Stimulated activated CD8-positive, alpha-beta memory T cell treated with anti-CD3 and anti-CD28 coated beads, Interleukin-7, amount 100 ng/mL, for 24 hours (primary cell): Measurements from ENCODE around the gene C14orf119.

ENCODE experiments used
- DNase-seq: peaks from one replicate; pipeline ENCODE4 v3.0.0-alpha.2; 2020; ENCODE audit warnings: low read depth

The C14orf119 gene

DNA sequence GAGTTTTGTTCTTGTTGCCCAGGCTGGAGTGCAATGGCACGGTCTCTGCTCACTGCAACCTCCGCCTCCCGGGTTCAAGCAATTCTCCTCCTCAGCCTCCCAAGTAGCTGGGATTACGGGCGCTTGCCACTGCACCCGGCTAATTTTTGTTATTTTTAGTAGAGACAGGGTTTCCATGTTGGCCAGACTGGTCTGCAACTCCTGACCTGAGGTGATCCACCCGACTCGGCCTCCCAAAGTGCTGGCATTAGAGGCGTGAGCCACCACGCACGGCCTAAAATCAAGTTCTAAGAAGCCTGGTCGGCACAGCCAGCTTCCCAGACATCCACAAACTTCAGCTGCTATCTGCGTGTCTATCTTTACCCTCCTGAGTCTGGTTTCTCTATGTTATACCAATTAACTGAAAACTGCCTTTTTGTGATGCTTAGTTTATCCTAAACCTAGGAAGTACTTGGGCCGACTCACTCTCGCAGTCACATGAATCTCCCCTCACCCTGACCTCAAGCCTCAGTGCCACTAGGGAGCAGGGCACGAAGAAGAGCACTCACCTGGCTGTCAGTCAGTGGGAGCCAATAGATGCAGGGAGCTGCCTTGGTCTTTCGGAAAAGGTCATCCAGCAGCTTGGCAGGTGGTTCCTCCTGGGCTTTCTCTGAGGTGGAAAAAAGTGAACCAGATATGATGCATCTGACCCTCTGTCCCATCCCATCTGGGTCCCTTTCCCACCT, 34.6 kb upstream of the C14orf119 start:
- no peak for DNase-seq

DNA sequence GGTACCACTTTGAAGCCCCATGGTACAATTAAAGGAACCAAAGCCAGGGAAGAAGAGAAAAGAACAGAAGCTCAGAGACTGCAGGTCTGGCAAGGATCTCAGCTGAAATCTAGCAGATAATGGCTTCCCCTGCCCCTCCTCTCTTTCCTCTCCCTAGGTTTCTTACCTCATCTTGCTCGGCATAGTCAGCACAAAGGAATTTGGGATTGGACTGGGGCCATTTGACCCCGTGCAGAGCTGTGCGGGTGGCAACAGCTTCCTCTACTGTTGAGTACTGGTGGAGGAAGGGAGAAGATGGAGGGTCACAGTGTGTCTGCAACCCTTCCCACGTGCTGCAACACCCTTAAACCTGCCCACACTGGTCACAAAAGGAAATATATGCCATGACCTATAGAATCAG, 33.3 kb upstream of the C14orf119 start:
- DNase-seq = no peak

DNA sequence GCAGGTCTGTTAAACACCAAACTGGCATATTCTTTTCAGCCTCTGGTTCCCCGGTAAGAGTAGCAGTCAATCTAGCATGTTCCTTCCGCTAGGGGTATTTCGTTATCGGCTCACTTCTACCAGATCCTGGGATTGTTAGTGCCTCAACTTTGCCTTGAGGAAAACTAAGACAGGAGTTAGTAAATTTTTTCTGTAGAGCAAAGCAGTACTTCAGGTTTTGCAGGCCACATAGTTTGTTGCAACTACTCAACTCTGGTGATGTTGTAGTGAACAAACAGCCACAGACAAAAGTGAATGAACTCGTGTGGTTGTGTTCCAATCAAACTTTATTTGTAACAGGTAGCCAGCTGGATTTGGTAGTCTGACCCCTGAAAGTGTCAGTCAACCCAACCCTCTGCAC, 31.7 kb upstream of the C14orf119 start:
- no peak for DNase-seq

DNA sequence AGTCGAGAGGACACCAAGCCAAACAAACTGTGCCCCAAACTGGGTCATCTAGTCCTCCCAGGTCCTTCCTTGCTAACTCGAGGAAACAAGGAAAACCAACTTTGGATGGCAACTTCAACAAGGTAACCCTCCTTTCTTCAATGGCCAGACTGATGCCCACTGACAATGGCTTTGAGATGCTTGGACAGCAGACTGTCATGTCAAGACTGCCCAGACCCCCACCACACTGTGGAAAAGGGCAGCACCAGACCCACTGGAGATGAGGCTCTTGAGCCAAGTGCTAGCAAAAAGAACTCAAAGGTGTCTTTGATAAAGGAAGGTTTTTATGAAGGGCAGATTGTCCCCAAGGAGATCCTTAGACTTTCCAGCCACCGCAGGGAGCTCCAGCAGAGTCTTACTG, 28.9 kb upstream of the C14orf119 start:
- DNase-seq = no peak

DNA sequence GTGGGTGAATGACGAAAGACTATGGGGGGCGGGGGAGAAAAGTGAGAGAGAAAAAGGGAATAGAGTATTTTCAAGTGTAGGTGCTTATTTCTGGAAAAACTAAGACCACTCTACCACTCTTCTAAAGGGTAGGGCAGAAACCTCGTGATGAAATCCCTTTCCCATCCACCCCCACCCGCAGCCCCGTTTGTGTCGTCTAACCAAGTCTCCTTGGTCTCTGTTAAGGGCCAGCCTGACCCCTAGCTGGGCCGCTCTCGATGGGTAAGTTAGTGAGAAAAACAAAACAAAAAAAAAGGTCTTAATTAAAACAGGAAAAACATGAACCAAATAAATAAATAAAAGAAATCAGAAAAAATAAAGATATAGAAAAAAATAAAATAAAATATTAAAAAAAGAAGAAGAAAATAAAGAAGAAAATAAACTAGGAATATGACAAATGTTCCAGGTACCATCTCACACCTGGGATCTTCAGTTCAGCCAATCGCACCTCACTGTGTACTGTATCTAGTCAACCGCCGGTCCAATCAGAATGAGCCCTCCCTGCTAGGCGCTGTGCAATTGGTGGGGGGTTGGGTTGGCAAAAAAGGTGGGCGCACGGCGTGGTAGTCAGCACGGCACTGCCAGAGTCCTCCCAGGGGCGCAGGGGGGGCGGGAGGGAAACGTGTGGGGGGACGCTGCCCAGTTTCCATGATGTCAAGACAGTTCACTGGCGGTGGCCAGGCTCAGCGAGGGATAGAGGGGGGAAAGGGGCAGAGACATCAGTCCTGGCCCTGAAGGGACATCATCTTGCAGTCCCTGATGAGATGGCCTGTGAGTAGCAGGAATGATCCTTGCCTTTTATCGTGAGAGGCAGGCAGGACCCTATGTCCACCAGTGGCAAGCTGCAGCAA, 28.2 kb upstream of the C14orf119 start:
- no peak for DNase-seq

DNA sequence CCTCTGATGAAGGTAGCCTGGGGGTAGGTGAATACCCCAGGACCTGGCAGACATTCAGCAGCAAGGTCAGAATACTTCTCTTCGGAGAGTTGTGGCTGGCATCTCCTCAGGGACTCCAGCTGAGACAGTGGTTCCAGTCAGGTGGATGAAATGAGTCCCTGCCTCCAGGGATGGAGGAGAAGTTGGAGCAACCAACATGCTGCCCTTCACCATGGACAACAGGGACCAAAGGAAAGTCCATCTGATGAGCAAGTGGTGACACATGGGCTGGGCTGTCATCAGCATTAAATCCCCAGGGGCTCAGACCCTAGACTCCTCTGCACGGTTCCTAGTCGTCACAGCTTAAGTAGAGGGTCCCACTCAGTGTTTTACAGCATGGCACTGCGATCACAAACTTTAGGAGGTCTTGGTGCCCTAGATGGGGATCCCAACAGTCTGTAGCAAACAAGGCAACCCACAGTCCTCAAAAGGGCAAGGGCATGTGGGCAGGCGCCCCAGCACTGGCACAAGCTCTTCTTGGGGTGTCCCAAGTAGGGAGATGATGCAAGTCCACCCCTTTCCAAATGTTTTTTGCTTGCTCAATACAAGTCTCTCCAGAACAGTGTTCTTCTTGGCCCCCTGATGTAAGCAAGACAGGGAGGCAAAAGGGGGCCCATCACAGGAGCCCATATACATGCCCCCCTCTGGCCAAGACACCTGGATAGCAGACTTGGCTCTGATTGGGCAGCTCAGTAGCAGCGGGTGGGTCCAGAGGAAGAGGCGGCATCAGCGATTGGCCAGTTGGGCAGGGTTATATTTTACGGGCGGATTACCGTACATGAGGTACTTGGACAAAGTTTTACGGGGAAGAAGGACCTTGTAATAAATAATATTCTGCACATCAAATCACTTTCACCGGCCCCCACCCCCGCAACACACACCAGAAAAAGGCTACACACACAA, 27.2 kb upstream of the C14orf119 start:
- no peak for DNase-seq

DNA sequence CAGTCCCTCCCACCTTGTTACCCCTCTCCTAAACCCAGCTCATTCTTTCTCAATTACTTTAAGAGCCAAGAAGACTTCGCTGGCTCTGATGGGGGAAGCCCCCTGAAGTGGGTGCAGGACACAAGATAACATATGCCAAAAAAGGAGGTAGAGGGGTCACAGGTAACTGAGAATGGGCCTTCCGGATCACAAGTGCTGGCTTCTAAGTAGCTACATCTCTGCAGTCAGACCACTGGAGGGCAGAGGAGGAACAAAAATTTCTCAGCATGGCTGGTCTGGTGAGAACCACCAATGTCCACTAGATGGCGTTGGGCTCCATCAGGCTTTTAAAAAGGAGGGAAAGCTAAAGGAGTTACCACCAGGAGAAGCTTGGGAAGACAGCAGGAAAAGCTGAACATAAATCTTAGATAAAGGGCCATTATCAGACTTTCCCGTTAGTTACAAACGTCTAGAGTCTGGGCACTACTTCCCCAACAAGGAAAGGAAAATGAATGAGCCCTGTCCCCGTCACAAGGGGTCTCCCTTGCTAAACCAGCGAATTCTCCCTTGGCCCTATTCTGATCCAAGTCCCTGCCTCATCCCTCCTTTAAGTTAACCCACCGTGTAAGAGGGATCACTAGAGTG, 26.4 kb upstream of the C14orf119 start:
- peak; percentile 31 for DNase-seq

DNA sequence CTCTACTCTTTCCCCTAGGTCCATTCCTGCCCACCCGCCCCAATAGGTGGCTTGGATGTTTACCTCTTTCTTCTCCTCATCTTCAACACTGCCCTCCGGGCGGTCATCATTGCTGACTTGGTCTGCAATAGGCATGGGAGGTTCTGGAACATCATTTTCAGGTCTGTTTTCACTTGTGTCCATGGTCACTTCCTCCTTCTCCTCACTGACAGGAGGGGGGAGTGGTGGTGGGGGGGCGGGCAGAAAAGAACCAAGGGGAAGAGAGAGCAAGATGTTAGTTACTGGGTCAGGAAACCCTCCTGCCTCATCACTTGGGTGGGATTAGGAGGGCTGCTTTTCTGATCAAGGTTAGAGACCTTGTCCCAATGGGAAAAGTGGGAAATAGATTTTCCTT, 25.9 kb upstream of the C14orf119 start:
- DNase-seq = no peak

DNA sequence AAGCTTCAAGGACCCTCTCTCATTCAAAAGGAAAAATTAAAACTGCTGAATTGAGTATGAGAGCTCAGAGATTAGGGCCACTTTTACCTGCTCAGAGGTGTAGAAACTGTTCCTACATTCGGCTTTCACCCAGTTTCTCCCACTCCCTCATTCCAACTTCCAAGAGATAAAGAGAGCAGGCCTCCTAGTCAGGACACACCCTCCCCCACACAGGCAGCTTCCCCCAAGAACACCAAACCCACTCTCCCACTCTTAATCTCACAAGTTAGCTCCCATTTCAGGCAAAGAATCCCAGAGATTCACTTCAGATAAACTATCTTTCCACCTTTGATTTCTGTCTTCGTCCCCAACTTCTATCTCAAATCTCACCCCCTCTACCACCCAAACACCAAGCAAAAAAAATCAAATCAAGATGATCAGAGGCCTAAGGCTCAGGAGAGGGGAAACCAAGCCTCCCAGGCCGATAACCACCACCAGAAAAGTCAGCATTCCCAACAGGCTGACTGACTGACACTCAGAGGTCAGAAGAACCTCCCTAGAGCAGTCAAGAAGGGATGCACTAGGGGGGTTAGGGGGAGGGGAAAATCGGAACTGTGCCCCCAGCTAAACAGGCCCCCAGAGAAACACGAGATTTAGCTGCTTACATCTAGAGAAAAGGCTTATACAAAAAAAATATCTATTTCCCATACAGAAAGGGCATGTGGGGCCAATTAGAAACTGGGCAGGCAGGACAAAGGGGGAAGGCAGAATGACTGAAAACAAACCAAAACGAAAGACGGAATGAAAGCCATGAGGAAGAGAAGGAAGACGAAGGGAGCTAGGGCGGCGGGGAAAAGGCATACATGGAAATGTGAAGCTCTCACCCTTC, 24.8 kb upstream of the C14orf119 start:
- DNase-seq = no peak

DNA sequence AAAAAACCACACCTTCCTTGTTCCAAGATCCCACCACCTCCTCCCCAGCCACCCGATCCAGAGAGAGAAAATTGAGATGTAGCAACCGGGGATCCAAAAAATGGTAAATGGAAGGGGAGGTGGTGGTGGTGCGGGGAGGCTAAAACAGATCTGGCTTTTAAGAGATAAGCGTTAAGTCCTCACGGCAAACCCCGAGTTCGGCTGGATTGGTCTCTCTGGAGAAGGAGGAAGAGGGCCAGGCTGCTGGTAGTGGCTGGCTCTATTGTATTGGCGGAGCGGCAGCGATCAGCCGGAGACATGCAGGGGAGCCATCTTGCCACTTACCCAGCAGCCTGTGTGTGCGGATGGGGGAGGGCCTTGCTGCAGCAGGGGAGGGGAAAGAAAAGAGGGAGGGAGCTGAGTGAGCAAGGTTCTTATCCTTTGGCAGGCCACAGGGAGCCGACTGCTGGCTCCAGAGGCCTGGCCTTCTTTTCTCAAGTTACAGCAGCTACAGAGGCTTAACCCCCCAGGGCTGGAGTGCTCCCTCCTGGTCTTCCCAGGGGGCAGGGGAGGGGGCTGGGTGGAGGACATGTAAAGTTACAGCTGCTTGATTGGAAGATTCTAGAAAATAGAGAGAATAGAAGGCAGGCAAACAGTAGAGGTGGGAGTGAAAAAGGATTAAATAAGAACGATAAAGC, 23.9 kb upstream of the C14orf119 start:
- DNase-seq = peak; percentile 51

DNA sequence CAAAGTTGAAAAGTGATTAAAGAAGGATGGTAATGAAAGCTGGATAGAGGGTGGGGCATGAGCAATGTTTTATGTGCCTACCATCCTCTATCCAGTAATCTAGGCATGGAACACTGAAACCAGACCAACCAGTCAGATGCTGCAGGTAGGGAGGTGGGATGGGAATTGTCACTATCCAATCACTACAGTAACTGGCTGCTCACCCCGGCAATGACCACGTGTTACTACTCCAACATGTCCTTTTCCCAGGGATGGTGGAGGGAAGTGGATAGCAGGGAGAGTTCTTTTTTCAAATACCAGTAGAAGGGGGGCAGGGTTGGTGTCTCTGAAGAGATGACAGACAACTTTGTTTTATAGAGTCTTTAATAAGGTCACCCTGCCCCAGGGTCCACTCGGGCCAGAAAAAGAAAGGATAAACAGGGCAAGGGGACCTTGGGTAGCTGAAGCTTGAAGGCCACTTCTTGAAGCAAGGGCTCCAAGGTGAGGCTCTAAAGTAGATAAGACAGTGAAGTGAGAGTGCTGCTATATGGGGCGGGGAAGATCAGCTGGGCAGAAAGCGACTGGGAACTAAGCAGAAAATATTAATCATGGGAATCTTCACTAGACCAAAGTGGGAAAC, 23.3 kb upstream of the C14orf119 start:
- no peak for DNase-seq

DNA sequence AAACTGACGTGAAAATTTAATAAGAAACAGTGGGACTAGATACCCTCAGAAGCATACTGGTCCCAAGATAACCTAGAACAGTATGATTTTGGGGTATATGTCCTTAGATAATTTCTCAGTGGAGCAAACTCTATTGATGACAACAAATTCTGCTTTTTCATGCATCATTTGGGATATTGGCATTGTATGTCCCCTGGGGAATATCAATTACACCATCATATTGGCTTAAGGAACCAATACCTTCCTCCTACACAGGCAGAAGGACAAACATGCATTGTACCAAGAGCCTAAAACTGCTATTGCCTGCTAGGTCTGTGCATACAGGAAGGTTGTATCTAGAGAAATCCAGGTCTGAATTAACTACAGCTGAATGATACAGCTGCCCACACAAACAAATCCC, 20.4 kb upstream of the C14orf119 start:
- no peak for DNase-seq

DNA sequence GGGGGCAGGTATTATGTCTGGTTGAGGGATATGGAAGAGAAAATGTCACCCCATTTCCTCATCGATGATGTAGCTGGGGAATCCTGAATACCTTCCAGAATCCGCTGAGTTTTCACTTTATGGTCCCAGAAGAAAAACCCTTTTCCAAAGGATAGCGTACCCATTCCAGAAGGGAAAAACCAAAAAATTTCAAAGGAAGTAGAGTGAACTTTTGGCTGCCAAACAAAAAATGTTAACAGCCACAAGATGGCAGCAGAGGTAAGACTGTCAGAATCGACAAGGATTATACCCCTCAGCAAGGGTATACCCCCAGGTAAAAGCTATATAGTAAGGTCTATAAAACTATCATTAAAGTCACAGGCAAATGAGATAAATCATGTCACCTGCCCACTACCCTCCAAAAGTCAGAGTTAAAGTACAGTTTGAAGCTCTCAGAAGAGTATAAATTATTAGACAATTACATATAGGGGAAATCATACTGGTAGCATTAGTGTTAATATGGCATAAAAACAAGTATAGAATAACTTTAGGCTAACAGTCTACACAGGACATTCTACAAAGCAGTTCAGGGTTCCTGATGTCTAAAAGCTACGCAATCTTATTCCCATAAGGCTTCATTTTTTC, 18.4 kb upstream of the C14orf119 start:
- no peak for DNase-seq

DNA sequence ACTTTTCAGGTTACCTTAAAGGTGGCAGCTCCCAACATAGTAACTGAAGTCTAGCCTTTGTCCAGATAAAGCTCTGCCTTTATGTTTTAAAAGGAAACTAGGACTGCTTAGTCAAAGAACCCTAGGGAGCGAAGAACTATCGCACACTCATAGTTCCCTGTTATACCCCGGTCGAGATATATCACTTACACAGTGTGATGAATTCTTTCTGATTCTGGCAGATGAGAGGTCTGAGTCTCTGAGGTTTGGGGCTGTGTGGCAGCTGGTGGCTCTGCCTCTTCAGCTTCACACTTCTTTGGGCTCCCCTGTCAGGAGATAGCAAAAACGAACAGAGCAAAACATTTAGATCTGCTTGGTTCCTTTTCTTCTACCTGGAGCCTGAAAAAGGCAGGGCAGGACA, 17.3 kb upstream of the C14orf119 start:
- no peak for DNase-seq

DNA sequence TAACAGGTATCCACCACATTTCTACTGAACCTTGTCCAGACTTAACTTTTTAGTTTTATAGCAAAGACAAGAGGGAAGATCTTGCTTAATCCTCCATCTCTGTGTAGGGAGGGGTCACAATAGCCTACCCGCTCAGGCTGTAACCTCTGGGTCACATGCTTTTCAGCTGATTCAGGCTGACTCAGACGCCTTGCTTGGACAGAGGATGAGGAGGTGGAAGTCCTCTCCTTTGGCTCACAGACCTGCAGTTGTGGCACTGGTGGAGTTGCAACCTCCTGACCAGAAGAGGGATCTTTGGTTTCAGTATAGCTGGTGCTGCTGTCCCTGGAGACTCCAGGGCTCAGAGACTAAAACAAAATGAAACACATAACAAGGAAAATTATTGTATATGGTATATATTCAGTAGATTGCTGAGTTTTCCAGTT, 16.6 kb upstream of the C14orf119 start:
- no peak for DNase-seq

DNA sequence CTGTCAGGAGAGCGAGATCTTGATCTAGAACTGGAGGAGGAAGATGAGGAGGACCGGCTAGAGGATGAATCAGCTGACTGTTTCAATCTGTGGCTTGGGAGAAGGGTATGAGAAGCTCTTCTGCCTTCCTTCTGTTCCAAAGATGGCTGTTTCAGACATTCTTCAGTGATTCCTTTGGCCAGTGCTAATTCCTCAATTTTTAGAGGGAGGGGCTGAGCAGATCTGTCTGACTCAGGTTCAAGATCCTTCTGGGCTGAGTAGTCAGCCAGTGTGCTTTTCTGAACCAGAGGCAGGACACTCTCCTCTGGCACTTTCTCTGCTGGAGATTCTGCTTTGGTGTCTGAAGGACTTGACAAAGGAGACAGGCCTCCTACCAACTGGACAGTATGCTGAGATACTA, 15.6 kb upstream of the C14orf119 start:
- DNase-seq = no peak

DNA sequence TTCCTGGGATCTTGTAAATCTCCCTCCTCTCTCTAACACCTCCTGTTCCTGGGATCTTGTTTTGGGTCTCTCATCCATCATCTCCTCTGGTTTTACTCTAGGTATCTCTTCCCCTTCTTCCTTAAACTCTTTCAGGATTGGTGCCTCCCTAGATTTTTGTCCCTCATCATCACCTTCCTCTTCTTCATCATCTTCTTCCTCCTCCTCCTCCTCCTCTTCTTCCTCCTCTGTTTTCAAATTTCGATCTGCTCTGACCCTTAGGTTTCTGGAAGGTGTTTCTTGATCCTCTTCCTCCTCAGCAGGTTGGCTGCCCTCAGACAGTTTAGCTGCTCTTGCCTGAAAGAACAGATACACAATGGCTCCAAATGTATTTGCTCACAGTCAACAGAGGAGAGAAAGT, 14.8 kb upstream of the C14orf119 start:
- DNase-seq = no peak

DNA sequence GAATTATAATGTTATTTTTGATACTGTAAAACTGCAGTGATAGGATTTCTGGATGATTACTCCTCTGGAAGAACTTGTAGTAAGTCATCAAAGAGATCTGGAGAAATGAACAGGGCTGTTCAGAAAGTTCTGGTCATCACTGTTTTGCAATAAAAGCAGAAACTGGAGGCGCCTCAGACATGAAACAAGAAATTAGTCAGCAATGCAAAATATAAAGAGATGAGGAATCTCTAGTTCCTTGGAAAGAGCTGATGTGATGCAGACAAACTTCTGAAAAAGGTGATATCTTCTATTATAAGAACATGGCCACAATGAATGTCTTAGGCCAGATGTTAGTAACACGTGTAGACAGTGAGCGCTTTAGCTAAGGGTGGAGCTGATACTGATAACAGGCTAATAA, 9.8 kb upstream of the C14orf119 start:
- DNase-seq = no peak

DNA sequence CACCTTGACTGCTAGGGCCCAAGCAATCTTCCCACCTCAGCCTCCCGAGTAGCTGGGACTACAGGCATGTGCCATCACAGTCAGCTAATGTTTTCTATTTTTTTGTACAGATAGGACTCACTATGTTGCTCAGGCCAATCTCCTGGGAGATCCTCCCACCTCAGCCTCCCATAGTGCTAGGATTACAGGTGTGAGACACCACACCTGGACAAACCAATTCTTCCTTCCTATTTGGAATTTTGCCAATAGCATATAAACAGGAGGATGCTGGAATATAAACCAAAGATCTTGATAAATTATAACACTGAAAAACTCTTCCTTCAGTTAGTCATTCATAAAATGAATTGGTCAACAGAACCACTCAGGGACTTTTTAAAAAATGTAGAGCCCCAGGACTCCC, 8.7 kb upstream of the C14orf119 start:
- DNase-seq = no peak
